B cell (primary cell): ENCODE measurements around the gene SSBP3.

ENCODE experiments used
- EZH2 ChIP-seq: IDR thresholded peaks from 2 replicates; pipeline ENCODE4 v1.6.1; 2012; ENCODE audit warnings: borderline replicate concordance, low read depth, mild to moderate bottlenecking, moderate library complexity, low read length; ENCODE audit not compliant: insufficient read depth, poor library complexity, severe bottlenecking
- TF ChIP-seq, protein P1 (sequence below): fragments of 200-600 bp; IDR thresholded peaks from one replicate; pipeline ENCODE4 v1.8.0; 2022; ENCODE audit warnings: antibody characterized with exemption, mild to moderate bottlenecking

DNA sequence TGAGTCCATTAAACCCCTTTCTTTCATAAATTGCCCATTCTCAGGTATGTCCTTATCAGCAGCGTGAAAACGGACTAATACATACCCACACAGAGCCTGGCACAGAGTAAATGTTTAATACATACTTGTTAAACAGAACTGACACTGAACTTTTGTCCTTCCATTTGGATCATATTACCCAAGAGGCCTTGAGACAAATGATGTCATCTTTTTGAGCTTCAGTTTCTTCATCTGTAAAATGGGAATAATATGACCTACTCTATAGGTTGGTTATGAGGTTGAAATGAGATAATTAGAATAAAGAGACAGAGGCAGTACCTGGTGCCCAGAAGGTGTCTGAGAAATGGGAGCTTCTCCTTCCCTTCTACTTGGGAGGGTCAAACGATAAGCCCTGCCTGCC, 220.1 kb downstream of the SSBP3 start:
- TF ChIP-seq, protein P1, sequence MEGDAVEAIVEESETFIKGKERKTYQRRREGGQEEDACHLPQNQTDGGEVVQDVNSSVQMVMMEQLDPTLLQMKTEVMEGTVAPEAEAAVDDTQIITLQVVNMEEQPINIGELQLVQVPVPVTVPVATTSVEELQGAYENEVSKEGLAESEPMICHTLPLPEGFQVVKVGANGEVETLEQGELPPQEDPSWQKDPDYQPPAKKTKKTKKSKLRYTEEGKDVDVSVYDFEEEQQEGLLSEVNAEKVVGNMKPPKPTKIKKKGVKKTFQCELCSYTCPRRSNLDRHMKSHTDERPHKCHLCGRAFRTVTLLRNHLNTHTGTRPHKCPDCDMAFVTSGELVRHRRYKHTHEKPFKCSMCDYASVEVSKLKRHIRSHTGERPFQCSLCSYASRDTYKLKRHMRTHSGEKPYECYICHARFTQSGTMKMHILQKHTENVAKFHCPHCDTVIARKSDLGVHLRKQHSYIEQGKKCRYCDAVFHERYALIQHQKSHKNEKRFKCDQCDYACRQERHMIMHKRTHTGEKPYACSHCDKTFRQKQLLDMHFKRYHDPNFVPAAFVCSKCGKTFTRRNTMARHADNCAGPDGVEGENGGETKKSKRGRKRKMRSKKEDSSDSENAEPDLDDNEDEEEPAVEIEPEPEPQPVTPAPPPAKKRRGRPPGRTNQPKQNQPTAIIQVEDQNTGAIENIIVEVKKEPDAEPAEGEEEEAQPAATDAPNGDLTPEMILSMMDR, result no peak
- TF ChIP-seq EZH2, result no peak
